ENCODE measurements around the gene ALDH2. TPM values are rescaled to one million over a fixed set of nuclear protein-coding genes. Genes with fewer than 3 reads are reported as not detected.
"Not testable (repeated sequence)": the region's sequence is repeated elsewhere in the genome, so short reads cannot be mapped to it uniquely, and the experiment has no call there.

ALDH2 gene
- total and polyA plus RNA-seq, 2 of the 8 experiments (the other 6 are each of a cell fraction or from before 2014, with no cell fraction given) = 25.4 to 43.8 TPM

GRCh38 chr12:111835531-111836181 lies 68.9 kb downstream of the ALDH2 start:
- not testable (repeated sequence) for H3K14ac ChIP-seq (ENCODE audit: insufficient read length); H2BK15ac ChIP-seq (ENCODE audit: low read length); H2BK120ac ChIP-seq (replicated peaks; ENCODE audit: low read depth, low read length); H3K4ac ChIP-seq (replicated peaks; ENCODE audit: insufficient read length, low read depth, low read length); H2AK5ac ChIP-seq (ENCODE audit: low read depth, low read length); H2AFZ ChIP-seq (ENCODE audit: low read length); H3K27me3 ChIP-seq (replicated peaks in 1 of 4; ENCODE audit: control insufficient read depth in 3 of 4, extremely low read depth in 1 of 4, insufficient read depth in 3 of 4, low read length in 3 of 4); H4K91ac ChIP-seq (replicated peaks; ENCODE audit: insufficient read length, low read length); H3K56ac ChIP-seq (replicated peaks; ENCODE audit: insufficient read length, low read depth, low read length); H4K20me1 ChIP-seq (replicated peaks in 1 of 2; ENCODE audit: control insufficient read depth in 1 of 2, insufficient read depth in 2 of 2, low read length in 2 of 2); H3K4me3 ChIP-seq (ENCODE audit: extremely low read depth in 1 of 4, insufficient read depth in 2 of 4, low read depth in 3 of 4, low read length in 4 of 4); H3K4me2 ChIP-seq (ENCODE audit: insufficient read depth in 1 of 2, low read depth in 2 of 2, low read length in 2 of 2); H3K23me2 ChIP-seq (ENCODE audit: low read depth, low read length); H3K79me1 ChIP-seq (ENCODE audit: low read depth, low read length); H3K23ac ChIP-seq (ENCODE audit: insufficient read length); DNase-seq (ENCODE audit: low read depth in 1 of 2, low spot score in 2 of 2); H3K27ac ChIP-seq (ENCODE audit: low read depth, low read length); H3K9me3 ChIP-seq (ENCODE audit: insufficient read depth in 2 of 2, low read depth in 1 of 2, low read length in 1 of 2); H4K5ac ChIP-seq (ENCODE audit: insufficient read length, low read depth, low read length); H3K4me1 ChIP-seq (replicated peaks in 1 of 4; ENCODE audit: control insufficient read depth in 3 of 4, insufficient read depth in 4 of 4, low read length in 3 of 4); FAIRE-seq; H3K9ac ChIP-seq (replicated peaks in 1 of 4; ENCODE audit: extremely low read depth in 1 of 4, low read depth in 3 of 4, low read length in 3 of 4)
- POLR2A ChIA-PET (ENCODE audit: partially characterized antibody) = interaction anchor here (0.9 to 1.8 kb wide), 11 partner anchors 11 to 189 kb away, joined by 3 to 7 read pairs (median 4); partner anchors contain the start of genes ACAD10, BRAP, ERP29 and TMEM116
- 91% methylated on average over 19 of the region's 28 CpGs; no CpG with 5 or more reads in 1 of the 2 experiments for WGBS, 2 experiments (ENCODE audit: extremely low coverage in 1 of 2, insufficient coverage in 1 of 2, insufficient read length in 1 of 2, insufficient replicate concordance in 2 of 2, low coverage in 1 of 2, low lambda C conversion rate in 2 of 2, missing lambda C conversion rate in 1 of 2)
- Histone ChIP-seq H2BK5ac (ENCODE audit: low read depth, low read length) (peak overlapping the region; percentile 91; the same call in 1 of the 2 replicates), H3K18ac (ENCODE audit: extremely low read depth, low read length) (peak overlapping the region; percentile 48), H2BK20ac (ENCODE audit: low read length) (peak overlapping the region; percentile 10; the same call in 1 of the 2 replicates), H3K79me2 (ENCODE audit: control insufficient read depth in 1 of 2, insufficient read depth in 2 of 2, low read length in 2 of 2) (peaks cover 2 to 14% of the 10 kb centered on the region in 2 experiments; a peak in 2 of 4 replicates), H3K36me3 (ENCODE audit: control insufficient read depth in 2 of 4, insufficient read depth in 4 of 4, low read length in 3 of 4) (peaks cover 0 to 11% (median 4%) of the 10 kb centered on the region in 4 experiments; a peak in 3 of 8 replicates), H4K8ac (ENCODE audit: extremely low read depth, insufficient read depth, low read length) (peak overlapping the region; percentile 5; the same call in 1 of the 2 replicates), H2BK12ac (ENCODE audit: low read depth, low read length) (0 out of 2 replicates have a peak overlapping the region, but pooled peaks have one; percentile 17)
- CTCF ChIA-PET (ENCODE audit: partially characterized antibody) = interaction anchor here (0.8 to 2.2 kb wide), 5 partner anchors 10 to 178 kb away, joined by 3 to 6 read pairs (median 4); no protein-coding TSS in a partner anchor
